ENCODE measurements around the gene CHL1.

DNA sequence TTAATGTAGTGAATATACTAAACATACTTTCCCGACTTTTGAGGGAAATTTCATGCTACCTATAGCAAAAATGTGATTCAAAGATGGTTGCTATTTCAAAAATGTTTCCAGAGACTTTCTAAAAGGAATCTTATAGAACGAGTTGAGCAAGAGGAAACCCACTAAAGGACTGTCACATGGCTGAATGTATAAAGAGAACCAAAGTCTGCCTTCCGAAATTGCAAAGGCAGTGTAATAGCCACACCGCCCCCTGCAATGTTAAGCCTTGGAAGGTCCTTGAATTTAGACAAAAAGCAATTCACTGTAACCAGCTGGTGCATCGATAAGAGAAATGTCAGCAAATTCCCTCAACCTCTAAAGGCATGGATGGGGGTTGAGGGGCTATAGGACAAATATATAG, 142.8 kb downstream of the CHL1 start:
- TF ChIP-seq, protein P1, sequence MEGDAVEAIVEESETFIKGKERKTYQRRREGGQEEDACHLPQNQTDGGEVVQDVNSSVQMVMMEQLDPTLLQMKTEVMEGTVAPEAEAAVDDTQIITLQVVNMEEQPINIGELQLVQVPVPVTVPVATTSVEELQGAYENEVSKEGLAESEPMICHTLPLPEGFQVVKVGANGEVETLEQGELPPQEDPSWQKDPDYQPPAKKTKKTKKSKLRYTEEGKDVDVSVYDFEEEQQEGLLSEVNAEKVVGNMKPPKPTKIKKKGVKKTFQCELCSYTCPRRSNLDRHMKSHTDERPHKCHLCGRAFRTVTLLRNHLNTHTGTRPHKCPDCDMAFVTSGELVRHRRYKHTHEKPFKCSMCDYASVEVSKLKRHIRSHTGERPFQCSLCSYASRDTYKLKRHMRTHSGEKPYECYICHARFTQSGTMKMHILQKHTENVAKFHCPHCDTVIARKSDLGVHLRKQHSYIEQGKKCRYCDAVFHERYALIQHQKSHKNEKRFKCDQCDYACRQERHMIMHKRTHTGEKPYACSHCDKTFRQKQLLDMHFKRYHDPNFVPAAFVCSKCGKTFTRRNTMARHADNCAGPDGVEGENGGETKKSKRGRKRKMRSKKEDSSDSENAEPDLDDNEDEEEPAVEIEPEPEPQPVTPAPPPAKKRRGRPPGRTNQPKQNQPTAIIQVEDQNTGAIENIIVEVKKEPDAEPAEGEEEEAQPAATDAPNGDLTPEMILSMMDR (IDR thresholded peaks at IDR 0.05), result no peak
- no peak for TF ChIP-seq POLR2A (IDR thresholded peaks at IDR 0.05)

All from gastroesophageal sphincter (tissue), 3 donors.